Measurements from ENCODE around the gene ITSN2.

ITSN2 gene

DNA sequence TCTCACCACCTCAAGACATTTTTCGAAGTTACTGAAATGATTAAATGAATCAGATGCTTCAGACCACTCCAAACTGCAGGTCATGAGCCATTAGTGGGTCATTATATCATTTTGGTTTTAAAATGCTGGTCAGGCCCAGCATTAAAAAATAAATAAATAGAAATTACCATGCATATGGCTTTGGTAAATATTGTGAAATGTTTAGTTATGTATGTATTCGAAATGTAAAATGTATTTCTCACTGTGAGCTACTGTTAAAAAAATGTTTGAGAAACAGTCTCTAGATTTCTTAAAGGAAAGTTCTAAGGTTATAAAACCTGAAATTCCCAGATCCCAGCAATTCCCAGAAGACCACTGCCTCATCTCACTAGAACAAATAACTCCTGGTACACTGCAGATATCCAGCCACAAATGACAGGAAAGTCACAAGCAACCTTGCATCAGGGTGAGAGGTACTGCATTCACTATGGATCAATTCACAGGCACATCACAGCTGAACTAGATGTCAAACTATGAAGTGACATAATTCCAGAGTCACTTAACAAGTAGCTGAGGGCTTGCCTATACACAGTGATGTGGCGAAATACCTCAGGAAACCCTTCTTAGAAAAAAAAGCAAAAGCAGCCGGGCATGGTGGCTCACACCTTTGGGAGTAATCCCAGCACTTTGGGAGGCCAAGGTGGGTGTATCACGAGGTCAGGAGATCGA is 138.8 kb downstream of the ITSN2 start:
- DNase-seq = no peak
- no peak overlapping the region for H3K4me3 Mint-ChIP-seq
- no peaks in the 10 kb centered on the region for H3K4me1 Mint-ChIP-seq
- no peaks in the 10 kb centered on the region for H3K9me3 Mint-ChIP-seq
- H3K27me3 Mint-ChIP-seq = no peaks in the 10 kb centered on the region
- peaks cover 37 to 46% of the 10 kb centered on the region in 2 donors for H3K36me3 Mint-ChIP-seq
- ATAC-seq (replicated peaks) = no peak
- H3K27ac Mint-ChIP-seq = no peak overlapping the region

DNA sequence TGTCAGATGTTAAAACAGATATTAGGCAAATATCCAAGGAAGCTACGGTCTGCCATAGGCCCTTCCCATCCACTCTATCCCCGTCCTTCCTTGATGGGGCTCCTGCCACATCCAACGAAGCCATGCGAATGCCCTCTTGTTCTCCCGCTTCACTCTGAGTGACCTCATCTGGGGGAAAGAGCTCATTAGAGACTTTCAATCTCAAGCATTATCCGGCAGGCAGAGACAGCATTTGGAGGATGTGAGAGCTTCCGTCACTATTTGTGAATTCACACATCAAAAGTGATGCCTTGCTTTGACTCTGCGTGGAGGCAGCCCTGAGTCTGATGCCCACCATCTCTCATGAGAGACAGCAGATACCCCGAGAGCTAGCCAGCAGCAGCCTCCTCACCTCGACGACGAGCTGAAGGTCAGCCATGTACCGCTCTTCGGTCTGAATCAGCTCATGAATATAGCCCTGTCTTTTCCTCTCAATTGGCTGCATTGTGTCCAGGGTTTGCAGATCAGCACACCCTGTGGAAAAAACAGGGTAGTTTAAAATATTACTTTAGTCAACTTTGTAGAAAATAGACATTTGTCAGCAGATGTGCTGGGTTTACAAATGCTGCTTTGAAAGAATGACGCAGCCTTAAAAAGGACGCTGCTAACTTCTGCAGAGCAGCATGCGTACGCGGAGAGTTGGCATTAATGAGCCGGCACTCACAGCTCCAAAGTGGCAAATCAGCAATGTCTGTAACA is 139.6 kb downstream of the ITSN2 start:
- Mint-ChIP-seq H3K4me3 (no peak overlapping the region), H3K36me3 (peaks cover 42 to 53% of the 10 kb centered on the region in 2 donors), H3K27me3 (no peaks in the 10 kb centered on the region), H3K27ac (no peak overlapping the region), H3K4me1 (no peaks in the 10 kb centered on the region), H3K9me3 (no peaks in the 10 kb centered on the region)
- DNase-seq = no peak
- ATAC-seq (replicated peaks) = no peak

DNA sequence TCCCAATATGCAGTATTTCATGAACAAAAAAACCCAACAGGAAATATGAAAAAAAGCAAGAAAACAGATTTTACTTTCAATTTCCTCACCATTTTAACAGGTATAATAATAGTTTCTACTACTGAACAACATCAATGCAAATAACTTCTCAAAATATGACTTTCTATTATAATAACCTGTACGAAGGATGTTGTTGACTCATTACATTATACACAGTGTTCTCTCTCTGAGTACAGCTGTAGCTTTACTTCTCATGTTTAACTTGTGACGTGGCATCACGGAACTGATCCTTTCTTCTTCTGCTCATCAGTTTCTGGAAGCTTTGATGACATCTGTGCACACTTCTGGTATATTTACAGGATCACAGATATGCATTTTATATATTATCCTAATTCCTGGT is 145.5 kb downstream of the ITSN2 start:
- ATAC-seq (replicated peaks) = peak in 1 of 2 donors; percentile 67
- Mint-ChIP-seq H3K4me1 (no peaks in the 10 kb centered on the region), H3K27ac (no peak overlapping the region), H3K36me3 (peaks cover 34 to 69% of the 10 kb centered on the region in 2 donors), H3K27me3 (no peaks in the 10 kb centered on the region), H3K9me3 (no peaks in the 10 kb centered on the region), H3K4me3 (no peak overlapping the region)
- DNase-seq = no peak

DNA sequence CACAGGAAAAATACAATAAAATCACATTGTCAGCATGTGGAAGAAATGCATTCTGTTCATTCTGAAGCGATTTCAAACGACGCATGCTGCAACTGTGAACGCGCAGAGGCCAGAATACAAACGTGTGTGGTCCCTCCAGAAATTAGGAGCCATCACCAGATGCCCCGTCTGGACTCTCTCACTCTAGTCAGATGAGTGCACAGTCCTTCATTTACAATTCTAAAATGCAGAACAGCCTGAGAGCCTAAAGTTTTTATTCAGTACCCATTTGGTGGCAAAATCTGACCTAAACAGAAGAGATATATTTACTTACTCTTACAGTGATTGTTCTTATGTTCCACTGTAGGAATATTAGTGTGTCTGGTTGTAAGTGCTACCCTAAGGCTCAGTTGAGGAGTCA is 148.9 kb downstream of the ITSN2 start:
- Mint-ChIP-seq H3K27me3 (no peaks in the 10 kb centered on the region), H3K27ac (no peak overlapping the region), H3K36me3 (peaks cover 51 to 81% of the 10 kb centered on the region in 2 donors), H3K4me3 (no peak overlapping the region), H3K9me3 (no peaks in the 10 kb centered on the region), H3K4me1 (no peaks in the 10 kb centered on the region)
- ATAC-seq (replicated peaks) (no peak), DNase-seq (no peak)

DNA sequence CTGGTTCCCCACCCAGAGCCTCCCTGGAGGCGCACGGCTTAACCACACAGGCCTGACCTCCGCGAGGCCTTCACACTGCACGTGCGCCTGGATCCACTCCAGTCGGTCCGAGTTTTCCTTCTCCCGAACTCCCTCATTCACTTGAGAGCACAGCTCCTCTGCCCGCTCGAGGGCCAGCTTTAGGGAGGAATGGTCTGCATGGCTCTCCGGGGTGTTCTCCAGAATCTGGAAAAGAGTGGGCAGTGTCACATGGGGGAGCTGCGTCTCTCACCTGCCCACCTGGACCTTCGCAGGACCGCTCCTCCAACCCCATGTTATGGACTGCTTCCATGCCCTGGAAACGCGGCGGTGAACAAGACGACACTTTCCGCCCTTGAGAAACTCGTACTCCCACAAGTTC is 149.6 kb downstream of the ITSN2 start:
- Mint-ChIP-seq H3K27ac (no peak overlapping the region), H3K36me3 (peaks cover 52 to 81% of the 10 kb centered on the region in 2 donors), H3K27me3 (no peaks in the 10 kb centered on the region), H3K4me3 (no peak overlapping the region), H3K4me1 (no peaks in the 10 kb centered on the region), H3K9me3 (no peaks in the 10 kb centered on the region)
- ATAC-seq (replicated peaks) (no peak), DNase-seq (no peak)

DNA sequence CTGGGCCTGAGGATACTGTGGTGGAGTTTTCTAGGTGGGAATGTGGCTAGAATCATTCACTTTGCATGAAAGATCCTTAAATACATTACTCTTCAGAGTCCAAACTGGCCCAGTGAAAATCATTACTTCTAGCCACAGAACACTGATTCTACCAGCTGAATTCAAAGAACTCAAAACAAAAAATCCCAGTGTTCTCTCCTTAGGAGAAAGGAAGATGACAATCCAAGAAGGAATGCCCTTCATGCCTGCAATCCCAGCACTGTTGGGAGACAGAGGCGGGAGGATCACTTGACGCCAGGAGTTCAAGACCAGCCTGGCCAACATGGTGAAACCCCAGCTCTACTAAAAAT is 150.3 kb downstream of the ITSN2 start:
- Mint-ChIP-seq H3K27ac (no peak overlapping the region), H3K36me3 (peaks cover 56 to 84% of the 10 kb centered on the region in 2 donors), H3K27me3 (no peaks in the 10 kb centered on the region), H3K4me1 (no peaks in the 10 kb centered on the region), H3K4me3 (no peak overlapping the region), H3K9me3 (no peaks in the 10 kb centered on the region)
- ATAC-seq (replicated peaks) (no peak), DNase-seq (no peak)

DNA sequence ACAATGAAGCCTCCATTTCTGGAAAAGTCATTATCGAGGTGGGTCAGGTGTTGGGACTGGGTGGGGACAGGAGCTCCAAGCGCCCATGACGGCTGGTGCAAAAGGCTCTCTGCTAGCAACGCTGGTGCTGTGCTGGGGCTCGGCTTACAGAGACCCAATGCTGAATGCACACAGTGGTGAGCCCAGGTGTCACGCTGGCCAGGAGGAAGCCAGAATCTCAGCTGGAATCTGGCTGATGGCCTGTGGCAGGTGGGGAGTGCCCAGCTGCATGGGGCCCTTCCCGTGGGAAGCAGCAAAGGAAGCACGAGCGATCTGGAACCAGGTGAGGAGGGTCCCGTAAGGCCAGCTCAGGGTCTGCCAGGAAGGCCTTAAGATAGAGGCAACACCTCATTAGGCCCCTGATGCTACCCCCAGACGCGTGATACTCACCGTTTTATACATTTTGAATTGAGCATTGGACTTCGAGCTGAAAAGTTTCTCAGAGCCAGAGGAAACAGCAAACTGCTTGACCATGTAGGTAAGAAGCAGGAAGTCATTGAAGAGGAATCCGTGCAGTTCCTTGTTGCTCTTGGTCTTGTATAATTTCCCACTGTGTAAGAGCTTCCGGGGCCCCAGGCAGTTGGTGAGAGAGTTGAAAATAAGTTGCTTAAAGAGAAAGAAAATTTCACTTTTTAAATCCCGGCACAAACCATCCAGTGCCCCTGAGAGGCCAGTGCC is 150.8 kb downstream of the ITSN2 start:
- no peak for DNase-seq
- Mint-ChIP-seq H3K27ac (no peak overlapping the region), H3K9me3 (no peaks in the 10 kb centered on the region), H3K36me3 (peaks cover 56 to 84% of the 10 kb centered on the region in 2 donors), H3K4me3 (no peak overlapping the region), H3K4me1 (no peaks in the 10 kb centered on the region), H3K27me3 (no peaks in the 10 kb centered on the region)
- ATAC-seq (replicated peaks) = no peak

DNA sequence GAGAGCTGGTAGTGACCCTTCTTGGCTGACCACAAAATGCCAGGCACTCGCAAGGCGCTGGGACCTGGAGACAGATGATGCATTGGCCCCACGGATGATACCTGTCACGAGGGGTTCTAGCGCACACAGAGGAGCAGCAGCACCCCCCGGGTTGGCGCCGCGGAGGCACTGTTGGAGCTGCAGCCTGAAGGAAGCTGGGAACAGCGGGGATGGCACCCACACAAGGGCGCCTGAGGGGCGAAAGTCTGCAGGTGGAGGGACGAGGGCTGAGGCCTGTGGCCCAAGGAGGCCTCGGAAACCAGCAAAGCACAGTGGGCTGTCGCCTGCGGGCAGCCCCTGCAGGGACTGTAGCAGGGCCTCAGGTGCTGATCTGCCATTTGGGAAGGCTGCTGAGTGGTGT is 151.8 kb downstream of the ITSN2 start:
- H3K27me3 Mint-ChIP-seq = no peaks in the 10 kb centered on the region

DNA sequence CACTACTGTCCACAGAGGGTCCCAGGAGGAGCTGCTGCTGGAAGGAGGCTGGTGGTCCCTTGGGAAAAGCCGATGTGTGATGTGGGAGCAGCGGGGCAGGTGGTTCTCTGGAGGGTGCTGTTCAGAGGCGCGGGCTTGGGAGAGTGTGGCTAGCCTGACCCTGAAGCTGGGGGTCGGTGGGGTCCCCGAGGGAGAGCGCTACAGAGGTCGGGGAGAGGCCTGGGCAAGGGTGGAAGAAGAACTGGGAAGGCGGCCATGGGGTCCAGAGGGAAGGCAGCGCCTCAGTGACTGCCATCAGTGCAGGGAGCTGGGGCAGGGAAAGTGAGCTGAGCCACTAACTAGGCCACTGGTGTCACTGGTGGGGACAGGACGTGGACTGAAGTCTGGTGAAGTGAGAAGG is 153.0 kb downstream of the ITSN2 start:
- H3K36me3 Mint-ChIP-seq = peaks cover 58 to 90% of the 10 kb centered on the region in 2 donors
- H3K27ac Mint-ChIP-seq = no peak overlapping the region
- no peaks in the 10 kb centered on the region for H3K9me3 Mint-ChIP-seq
- H3K27me3 Mint-ChIP-seq = no peaks in the 10 kb centered on the region
- ATAC-seq (replicated peaks) (no peak), DNase-seq (no peak)
- H3K4me1 Mint-ChIP-seq = no peaks in the 10 kb centered on the region
- no peak overlapping the region for H3K4me3 Mint-ChIP-seq

More for the DNA sequence above, 151.8 kb downstream of the ITSN2 start:
- peaks cover 62 to 91% of the 10 kb centered on the region in 2 donors for H3K36me3 Mint-ChIP-seq
- H3K27ac Mint-ChIP-seq = no peak overlapping the region
- H3K4me3 Mint-ChIP-seq = no peak overlapping the region
- no peaks in the 10 kb centered on the region for H3K9me3 Mint-ChIP-seq
- no peaks in the 10 kb centered on the region for H3K4me1 Mint-ChIP-seq
- DNase-seq (no peak), ATAC-seq (replicated peaks) (no peak)

DNA sequence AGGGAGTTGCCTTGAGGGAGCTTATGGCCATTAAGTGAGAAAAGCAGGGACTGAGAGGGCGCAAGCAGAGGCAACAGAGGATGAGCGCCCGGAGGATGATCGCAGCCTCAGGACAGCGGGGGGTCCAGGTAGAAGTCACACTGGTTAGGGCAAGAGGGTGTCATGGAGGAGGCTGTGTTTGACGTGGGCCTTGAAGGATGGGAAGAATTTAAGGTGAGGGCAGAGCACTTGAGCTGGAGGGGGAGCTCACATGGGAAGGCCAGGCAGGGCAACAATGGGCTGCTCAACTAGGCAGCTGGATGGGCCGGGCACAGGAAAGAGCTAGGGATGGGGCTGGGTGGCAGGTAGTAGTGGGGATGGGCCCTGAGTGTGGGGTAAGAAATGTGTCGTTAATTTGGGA is 153.6 kb downstream of the ITSN2 start:
- H3K9me3 Mint-ChIP-seq = no peaks in the 10 kb centered on the region
- no peak overlapping the region for H3K4me3 Mint-ChIP-seq
- H3K4me1 Mint-ChIP-seq = no peaks in the 10 kb centered on the region
- peaks cover 56 to 87% of the 10 kb centered on the region in 2 donors for H3K36me3 Mint-ChIP-seq
- DNase-seq (no peak), ATAC-seq (replicated peaks) (no peak)
- H3K27me3 Mint-ChIP-seq = no peaks in the 10 kb centered on the region
- peak overlapping the region; percentile 9 for H3K27ac Mint-ChIP-seq

DNA sequence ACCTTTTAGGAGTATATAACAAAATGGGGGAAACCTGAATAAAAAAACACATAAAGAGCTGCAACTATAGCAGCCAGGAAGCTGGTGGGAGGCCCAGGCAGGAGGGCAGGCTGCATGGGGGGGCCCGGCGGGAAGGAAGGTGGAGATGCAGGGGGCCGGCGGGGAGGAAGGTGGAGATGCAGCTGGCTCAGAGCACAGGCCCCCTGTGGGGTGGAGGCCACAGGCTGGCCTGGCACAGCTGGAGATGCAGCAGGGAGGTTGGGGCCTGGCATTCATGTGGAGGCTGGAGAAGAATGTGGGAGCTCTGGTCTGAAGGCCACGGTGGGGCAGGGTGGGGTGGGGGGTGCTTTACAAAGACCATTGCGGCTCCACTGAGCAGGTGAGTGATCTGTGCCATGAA is 154.1 kb downstream of the ITSN2 start:
- no peaks in the 10 kb centered on the region for H3K4me1 Mint-ChIP-seq
- peak overlapping the region; percentile 62 for H3K27ac Mint-ChIP-seq
- H3K4me3 Mint-ChIP-seq = no peak overlapping the region
- ATAC-seq (replicated peaks) (no peak), DNase-seq (no peak)
- no peaks in the 10 kb centered on the region for H3K27me3 Mint-ChIP-seq
- no peaks in the 10 kb centered on the region for H3K9me3 Mint-ChIP-seq
- peaks cover 57 to 87% of the 10 kb centered on the region in 2 donors for H3K36me3 Mint-ChIP-seq

DNA sequence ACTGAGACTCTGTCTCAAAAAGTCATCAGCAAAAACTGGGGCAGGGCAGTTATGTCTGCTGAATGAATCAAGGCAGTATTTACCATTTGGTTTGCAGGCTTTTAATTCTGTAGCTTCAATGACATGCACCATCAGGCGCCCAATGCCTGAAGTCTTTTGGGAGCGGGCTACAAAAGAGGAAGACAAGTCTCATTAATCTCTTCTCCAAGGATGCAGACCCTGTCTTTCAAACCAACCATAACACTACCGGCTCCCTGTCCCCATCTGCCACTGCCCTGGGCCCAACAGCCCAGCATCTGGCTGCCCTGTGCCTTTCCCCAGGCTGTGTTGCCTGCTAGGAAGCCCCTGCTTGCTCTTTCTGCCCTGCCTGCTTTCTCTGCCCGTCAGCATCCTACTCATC is 155.2 kb downstream of the ITSN2 start:
- no peak for DNase-seq
- H3K4me1 Mint-ChIP-seq = no peaks in the 10 kb centered on the region
- H3K9me3 Mint-ChIP-seq = peaks cover 0 to under 1% of the 10 kb centered on the region in 2 donors
- H3K27ac Mint-ChIP-seq = no peak overlapping the region
- ATAC-seq (replicated peaks) = no peak
- no peaks in the 10 kb centered on the region for H3K27me3 Mint-ChIP-seq
- peaks cover 59 to 88% of the 10 kb centered on the region in 2 donors for H3K36me3 Mint-ChIP-seq
- H3K4me3 Mint-ChIP-seq = no peak overlapping the region

DNA sequence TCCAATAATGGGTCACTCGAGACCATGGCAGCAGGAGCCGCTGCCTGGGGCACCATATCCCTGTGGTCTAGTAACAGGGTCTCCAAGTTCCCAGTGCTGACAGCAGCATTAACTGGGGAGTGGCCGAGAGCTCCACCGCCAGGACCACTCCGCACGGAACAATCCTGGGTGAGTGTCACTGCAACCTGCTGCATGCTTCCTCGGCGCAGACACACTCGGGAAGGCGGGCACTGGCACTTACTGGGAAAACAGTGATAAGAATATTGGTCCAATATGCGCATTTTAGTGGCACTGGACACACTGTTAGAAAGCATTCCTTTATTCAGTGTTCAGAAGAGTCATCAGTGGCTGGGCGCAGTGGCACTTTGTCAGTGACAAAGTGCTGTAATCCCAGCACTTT is 155.8 kb downstream of the ITSN2 start:
- Mint-ChIP-seq H3K4me1 (no peaks in the 10 kb centered on the region), H3K4me3 (no peak overlapping the region), H3K27me3 (no peaks in the 10 kb centered on the region), H3K36me3 (peaks cover 63 to 87% of the 10 kb centered on the region in 2 donors), H3K27ac (no peak overlapping the region), H3K9me3 (peaks cover 0 to 4% of the 10 kb centered on the region in 2 donors)
- DNase-seq (no peak), ATAC-seq (replicated peaks) (no peak)

DNA sequence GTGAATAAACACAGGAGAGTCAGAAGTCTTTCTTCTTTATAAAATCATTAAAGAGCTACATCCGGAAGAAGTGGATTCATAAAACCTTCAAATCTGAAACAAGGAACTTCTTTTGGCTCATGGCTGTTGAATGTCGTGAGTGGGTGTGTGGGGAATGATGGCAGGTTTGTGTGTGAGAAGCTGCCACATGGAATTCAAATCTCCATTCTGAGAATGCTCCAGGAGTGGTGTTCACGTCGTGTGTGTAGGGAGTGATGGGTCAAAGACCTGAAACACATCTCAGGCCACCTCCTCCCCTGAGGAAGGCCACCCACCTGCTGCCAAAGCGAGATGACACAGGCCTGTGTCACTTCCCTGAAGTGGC is 156.6 kb downstream of the ITSN2 start:
- Mint-ChIP-seq H3K4me3 (no peak overlapping the region), H3K4me1 (no peaks in the 10 kb centered on the region), H3K9me3 (peaks cover 3 to 10% of the 10 kb centered on the region in 2 donors), H3K27ac (no peak overlapping the region), H3K27me3 (no peaks in the 10 kb centered on the region), H3K36me3 (peaks cover 61 to 85% of the 10 kb centered on the region in 2 donors)
- DNase-seq (no peak), ATAC-seq (replicated peaks) (no peak)

Measured in stimulated activated naive B cell treated with anti-CD40 and anti-IgM and Interleukin-4, amounts not matched to agents 10 μg/mL and 1 μg/mL and 100 μg/mL, for 72 hours (primary cell).